ENCODE results near the gene FOXI3. TPM values are rescaled to one million over a fixed set of nuclear protein-coding genes. Genes with fewer than 3 reads are reported as not detected.
A peak's percentile ranks its signal among the peaks of the same experiment; 100 is the strongest.

The FOXI3 gene
- total RNA-seq = not detected

DNA sequence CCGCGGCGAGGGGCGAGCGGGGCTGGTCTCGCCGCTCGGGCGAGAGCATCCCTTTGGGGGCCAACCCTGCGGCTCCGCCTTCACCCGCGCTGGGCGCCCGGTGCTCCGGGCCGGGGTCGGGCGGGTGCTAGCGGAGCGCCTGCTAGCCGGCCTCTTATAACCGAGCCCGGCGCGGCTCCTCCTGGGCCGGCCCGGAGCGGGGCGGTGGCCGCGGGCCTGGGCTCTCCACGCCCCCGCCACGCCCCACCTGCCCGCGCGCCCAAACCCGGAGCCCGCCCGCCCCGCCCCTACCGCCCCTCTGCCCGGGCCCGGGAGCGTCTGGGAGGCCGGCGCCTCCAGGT, at the start of gene FOXI3:
FOXI3 (minus strand) TSS at position 129 of the 341 bp plus-strand sequence. CDS start 158 bp downstream, outside the sequence.
- no peak within 1 kb of the TSS for H3K27ac ChIP-seq
- 0 to 1% methylated on average over 10 to 48 of the region's 48 CpGs for WGBS, 2 donors
- no peaks in the 10 kb centered on the region for H3K36me3 ChIP-seq
- H3K9me3 ChIP-seq = no peaks in the 10 kb centered on the region
- H3K27me3 ChIP-seq = peaks cover 4 to 83% of the 10 kb centered on the region in 2 donors
- TF ChIP-seq, protein P1, sequence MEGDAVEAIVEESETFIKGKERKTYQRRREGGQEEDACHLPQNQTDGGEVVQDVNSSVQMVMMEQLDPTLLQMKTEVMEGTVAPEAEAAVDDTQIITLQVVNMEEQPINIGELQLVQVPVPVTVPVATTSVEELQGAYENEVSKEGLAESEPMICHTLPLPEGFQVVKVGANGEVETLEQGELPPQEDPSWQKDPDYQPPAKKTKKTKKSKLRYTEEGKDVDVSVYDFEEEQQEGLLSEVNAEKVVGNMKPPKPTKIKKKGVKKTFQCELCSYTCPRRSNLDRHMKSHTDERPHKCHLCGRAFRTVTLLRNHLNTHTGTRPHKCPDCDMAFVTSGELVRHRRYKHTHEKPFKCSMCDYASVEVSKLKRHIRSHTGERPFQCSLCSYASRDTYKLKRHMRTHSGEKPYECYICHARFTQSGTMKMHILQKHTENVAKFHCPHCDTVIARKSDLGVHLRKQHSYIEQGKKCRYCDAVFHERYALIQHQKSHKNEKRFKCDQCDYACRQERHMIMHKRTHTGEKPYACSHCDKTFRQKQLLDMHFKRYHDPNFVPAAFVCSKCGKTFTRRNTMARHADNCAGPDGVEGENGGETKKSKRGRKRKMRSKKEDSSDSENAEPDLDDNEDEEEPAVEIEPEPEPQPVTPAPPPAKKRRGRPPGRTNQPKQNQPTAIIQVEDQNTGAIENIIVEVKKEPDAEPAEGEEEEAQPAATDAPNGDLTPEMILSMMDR (IDR thresholded peaks at IDR 0.05) = no peak
- TF ChIP-seq POLR2A (IDR thresholded peaks at IDR 0.05) = no peak
- no peak for TF ChIP-seq EP300 (IDR thresholded peaks at IDR 0.05)
- DNase-seq (ENCODE audit: low spot score in 2 of 2) = no peak
- peaks cover 0 to 16% (median 0%) of the 10 kb centered on the region in 4 donors for H3K4me1 ChIP-seq
- H3K4me3 ChIP-seq = peak within 1 kb of the TSS in 1 of 4 donors; percentile 47

DNA sequence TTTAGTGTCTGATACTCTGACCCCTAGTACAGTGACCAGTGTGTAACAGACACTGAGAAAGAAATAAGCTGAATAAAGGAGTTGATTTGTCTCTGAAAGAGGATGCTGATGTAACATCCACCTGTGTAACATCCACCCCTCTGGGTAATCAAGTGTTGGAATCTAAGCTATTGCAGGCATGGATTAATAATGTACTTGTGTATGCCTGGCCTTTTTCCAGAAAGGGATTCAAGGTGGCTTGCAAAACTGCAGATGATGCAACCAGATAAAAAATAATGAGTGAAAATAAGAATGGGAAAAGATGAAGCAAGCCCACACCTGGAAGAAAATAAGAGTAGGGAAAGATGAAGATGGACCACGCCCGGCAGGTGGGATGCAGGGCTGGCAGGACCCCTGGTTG, 48.2 kb upstream of the FOXI3 start:
- 86 to 94% methylated on average over 2 of the region's 2 CpGs for WGBS, 2 donors
- Histone ChIP-seq H3K4me3 (no peak overlapping the region), H3K9me3 (peaks cover 0 to 12% (median 0%) of the 10 kb centered on the region in 4 donors), H3K27me3 (no peaks in the 10 kb centered on the region), H3K27ac (no peak overlapping the region), H3K4me1 (no peaks in the 10 kb centered on the region), H3K36me3 (no peaks in the 10 kb centered on the region)
- no peak for DNase-seq (ENCODE audit: low spot score in 2 of 2)
- TF ChIP-seq, protein P1 (IDR thresholded peaks at IDR 0.05) = no peak
- no peak for TF ChIP-seq POLR2A (IDR thresholded peaks at IDR 0.05)
- TF ChIP-seq EP300 (IDR thresholded peaks at IDR 0.05) = no peak

DNA sequence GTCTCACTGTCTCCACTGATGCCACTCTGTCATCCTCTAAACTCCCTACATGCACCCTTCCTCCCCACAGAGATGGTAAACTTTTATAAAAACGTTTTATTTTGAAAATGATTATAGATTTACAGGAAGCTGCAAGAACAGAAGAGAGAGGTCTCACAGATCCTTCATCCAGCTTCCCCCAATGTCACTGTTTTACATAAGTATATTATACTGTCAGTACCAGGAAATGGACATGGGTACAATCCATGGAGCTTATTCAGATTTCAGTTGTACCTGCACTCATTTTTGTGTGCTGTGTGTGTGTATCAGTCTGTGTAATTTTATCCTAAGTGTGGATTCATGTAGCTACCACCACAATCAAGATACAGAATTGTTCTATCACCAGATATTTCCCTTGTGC, 46.7 kb upstream of the FOXI3 start:
- Histone ChIP-seq H3K27ac (no peak overlapping the region), H3K27me3 (no peaks in the 10 kb centered on the region), H3K4me3 (no peak overlapping the region), H3K36me3 (no peaks in the 10 kb centered on the region), H3K9me3 (peaks cover 0 to 12% (median 0%) of the 10 kb centered on the region in 4 donors), H3K4me1 (no peaks in the 10 kb centered on the region)
- TF ChIP-seq EP300 (IDR thresholded peaks at IDR 0.05) (no peak), POLR2A (IDR thresholded peaks at IDR 0.05) (no peak)
- TF ChIP-seq, protein P1 (IDR thresholded peaks at IDR 0.05) = no peak
- DNase-seq (ENCODE audit: low spot score in 2 of 2) = no peak
- WGBS, 2 donors = 31 to 44% methylated on average over 1 of the region's 1 CpG

DNA sequence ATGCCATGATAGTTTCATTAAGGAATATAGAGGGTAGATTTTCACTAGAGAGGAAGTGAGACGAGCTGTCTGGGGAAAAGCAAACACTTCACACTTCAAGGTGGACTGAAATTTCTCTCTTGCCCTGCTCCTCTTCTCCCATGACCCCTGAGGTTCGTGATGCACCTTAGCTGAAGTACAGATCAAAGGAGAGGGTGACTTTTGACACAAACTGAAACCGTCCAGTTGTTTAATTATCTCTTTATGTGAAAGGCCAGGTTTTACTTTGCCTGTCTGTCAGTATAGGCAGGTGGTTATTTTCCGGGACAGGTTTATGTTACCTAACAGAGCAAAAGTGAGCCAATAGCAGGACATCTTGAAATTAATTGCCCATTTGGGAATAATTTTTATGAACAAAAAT, 41.0 kb upstream of the FOXI3 start:
- Histone ChIP-seq H3K27me3 (no peaks in the 10 kb centered on the region), H3K36me3 (no peaks in the 10 kb centered on the region), H3K4me3 (no peak overlapping the region), H3K4me1 (no peaks in the 10 kb centered on the region), H3K9me3 (no peaks in the 10 kb centered on the region), H3K27ac (no peak overlapping the region)
- TF ChIP-seq, protein P1 (IDR thresholded peaks at IDR 0.05) = no peak
- TF ChIP-seq POLR2A (IDR thresholded peaks at IDR 0.05) (no peak), EP300 (IDR thresholded peaks at IDR 0.05) (no peak)
- DNase-seq (ENCODE audit: low spot score in 2 of 2) = no peak
- WGBS, 2 donors = 51 to 57% methylated on average over 4 of the region's 4 CpGs

DNA sequence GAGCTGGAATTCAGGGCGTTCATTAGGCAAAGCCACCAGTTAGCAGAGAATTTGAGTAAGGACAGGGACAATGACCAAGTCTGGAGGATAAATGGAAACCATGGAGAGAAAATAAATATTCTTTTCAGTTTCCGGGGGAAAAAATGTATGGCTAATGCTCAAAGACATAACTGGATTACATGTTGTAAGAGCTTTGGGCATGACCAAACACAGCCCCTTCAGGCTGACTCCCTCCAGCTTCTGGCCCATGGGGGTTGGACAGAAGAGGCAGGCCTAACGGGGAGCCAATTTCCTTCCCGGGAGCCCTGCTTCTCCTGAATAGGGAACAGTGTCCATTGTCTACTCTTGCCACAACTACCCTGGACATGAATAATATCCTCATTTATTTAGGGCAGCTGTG, 39.5 kb upstream of the FOXI3 start:
- Histone ChIP-seq H3K4me3 (no peak overlapping the region), H3K9me3 (no peaks in the 10 kb centered on the region), H3K36me3 (no peaks in the 10 kb centered on the region), H3K27me3 (no peaks in the 10 kb centered on the region), H3K4me1 (no peaks in the 10 kb centered on the region), H3K27ac (no peak overlapping the region)
- 29 to 31% methylated on average over 4 of the region's 4 CpGs for WGBS, 2 donors
- no peak for TF ChIP-seq EP300 (IDR thresholded peaks at IDR 0.05)
- no peak for TF ChIP-seq POLR2A (IDR thresholded peaks at IDR 0.05)
- TF ChIP-seq, protein P1 (IDR thresholded peaks at IDR 0.05) = no peak
- DNase-seq (ENCODE audit: low spot score in 2 of 2) = no peak
